A549 treated with Mapracorat at 1 μM for 4 hours (cell line): ENCODE data around the gene RPL6. TPM values are rescaled to one million over a fixed set of nuclear protein-coding genes. Genes with fewer than 3 reads are reported as not detected.

Source experiments
- total RNA-seq: library from RNA; stranded (reverse); fragments of 200-300 nt; extraction: Qiagen RNA extraction; gene quantifications from 5 replicates; pipeline ENCODE4 v1.2.3, GENCODE V29; 2022

The RPL6 gene
- total RNA-seq = 2,073 to 2,776 TPM (median 2,144 TPM) in 5 replicates

DNA sequence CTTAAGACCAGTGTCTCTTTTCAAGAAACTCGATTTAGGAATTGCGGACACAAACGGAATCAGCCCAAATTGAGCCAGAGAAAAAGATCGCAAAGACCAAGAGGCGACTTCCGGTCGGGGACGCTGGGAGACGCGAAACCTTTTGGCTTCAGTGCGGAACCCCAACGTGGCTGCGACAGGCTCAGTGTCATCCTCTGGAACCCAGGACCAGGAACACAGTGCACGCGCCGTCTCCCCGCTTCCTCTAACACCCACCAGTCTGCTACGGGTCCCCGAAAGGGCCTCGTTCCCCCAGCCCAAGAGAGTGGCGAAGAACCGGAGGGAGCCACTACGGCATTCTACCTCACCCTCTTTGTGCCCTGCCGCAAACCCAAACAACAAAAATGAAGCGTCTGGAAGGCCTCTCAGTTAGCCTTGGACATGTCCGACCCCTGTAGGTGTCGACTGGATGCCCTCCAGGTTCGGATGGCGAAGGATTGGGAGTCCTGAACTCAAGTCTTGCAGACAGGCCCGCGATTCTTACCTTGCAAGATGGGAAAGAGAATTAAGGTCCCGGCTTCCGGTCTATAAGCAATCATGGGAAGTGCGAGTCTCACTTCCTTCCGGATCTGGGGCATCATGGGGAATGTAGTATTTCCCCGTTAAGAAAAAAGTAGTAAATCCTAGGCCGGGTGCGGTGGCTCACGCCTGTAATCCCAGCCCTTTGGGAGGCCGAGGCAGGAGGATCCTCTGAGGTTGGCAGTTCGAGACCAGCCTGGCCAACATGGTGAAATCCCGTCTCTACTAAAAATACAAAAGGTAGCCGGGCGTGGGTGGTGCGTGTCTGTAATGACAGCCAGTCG, at the start of gene RPL6:
Gene RPL6 (minus strand): TSS at position 542 of the 842 bp plus-strand sequence. CDS start 949 bp downstream, outside the sequence.

DNA sequence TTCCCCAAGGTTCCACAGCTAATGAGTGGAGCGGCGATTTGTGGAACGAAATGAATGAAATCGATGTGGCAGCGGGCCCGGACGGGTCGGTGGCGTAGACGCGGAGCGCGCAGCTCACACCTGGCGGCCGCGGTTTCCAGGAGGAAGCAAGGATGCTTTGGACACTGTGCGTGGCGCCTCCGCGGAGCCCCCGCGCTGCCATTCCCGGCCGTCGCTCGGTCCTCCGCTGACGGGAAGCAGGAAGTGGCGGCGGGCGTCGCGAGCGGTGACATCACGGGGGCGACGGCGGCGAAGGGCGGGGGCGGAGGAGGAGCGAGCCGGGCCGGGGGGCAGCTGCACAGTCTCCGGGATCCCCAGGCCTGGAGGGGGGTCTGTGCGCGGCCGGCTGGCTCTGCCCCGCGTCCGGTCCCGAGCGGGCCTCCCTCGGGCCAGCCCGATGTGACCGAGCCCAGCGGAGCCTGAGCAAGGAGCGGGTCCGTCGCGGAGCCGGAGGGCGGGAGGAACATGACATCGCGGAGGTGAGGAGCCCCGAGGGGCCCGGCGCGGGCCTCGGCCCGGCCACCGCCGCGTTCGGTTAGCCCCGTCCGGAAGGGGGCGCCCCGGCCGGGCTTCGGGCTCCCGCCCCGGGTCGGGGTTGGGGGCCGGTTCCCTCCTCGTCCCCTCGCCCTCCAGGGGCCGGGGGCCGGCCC, 9.3 kb upstream of the RPL6 start, which contains the start of gene PTPN11:
Gene PTPN11 (plus strand): TSS at position 340 of the 689 bp plus-strand sequence. CDS start 165 bp downstream, at position 505.

DNA sequence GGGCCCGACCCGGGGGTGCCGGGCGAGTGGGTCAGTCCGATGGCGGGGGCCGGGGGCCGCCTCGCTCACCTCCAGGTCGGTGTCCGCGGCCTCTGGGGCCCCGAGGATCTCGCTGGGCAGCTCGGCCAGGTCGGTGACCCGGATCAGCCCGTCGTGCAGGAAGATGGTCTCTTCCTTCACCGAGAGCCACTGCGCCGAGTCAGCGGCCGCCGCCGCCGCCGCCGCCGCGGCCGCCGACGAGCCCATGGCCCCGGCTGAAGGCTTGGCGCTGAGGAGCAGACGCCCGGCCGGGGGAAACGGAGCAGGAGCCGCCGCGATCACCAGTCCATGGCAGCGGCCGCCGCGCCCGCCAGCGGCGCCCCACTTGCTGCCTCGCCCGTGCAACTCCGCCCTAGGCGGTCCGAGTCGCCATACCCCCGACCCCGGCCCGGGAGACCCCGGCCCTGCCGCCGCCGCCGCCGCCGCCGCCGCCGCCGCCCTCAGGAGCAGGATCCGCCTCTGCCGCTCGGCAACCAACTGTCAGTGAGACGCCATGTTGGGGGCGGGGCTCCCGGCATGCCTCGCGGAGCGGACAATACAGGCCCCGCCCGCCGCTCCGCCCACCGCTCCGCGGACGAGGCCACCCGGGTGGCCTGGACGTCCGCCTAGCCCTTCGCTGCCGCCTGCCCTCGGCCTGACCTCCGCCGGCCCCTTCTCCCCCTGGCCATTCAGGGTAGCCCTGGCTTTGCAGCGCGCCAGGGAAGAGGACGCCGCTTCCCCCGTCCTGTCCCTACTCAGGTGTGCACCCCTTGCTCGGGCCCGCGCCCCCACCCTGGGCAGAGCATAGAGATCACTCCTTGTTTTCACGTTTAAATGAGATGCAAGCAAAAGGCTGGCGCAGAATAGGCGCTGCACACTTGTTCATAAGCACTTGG, 27.3 kb downstream of the RPL6 start, which contains the start of gene HECTD4:
Gene HECTD4 (minus strand): TSS at position 549 of the 914 bp plus-strand sequence. CDS start 303 bp downstream, at position 246.

Other genes with a start within 250 kb of the RPL6 start
- 11.0 to 14.6 TPM (median 11.7 TPM) in 5 replicates for gene HECTD4, start 27.2 kb downstream of the RPL6 start, total RNA-seq
- gene PTPN11, start 9.3 kb upstream of the RPL6 start, total RNA-seq = 41.5 to 55.1 TPM (median 51.3 TPM) in 5 replicates